Measurements from ENCODE around the gene EXOSC9.

Gene EXOSC9

GRCh38 chr4:121822796-121823504, 21.8 kb downstream of the EXOSC9 start:
- in situ Hi-C loops (cut with MboI; ENCODE audit: low sequenced_read_pairs) = no loop called here

DNA sequence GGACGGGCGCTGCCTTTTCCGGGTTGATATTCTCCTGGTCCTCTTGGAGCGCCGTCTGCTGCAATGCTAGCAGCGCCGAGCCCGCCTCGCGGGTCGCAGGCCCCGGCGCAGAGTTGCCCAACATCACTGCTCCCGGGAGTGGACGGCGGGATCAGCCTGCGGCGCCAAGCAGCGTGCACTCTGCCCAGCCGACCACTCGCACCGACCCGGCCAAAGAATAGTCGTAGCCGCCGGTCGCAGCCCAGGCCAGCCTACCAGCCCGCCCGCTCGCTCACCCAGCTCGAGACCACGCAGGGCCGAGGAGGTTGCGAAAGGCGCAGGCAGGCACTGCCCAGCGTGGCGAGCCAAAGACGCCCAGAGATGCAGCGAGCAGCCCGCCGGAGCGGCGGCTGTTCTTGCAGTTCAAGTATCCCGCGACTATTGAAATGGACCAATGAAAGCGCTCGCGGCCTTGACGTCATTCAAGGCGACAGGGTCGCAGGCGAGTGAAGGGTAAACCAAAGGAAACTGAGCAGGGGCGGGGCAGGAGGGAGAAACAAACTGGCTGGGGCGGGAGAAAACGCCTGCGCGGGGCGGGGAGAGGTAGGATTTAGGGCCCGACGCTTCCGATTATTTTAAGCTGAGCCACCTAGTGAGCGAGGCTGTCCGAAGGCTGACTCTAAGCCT, 22.5 kb downstream of the EXOSC9 start, which contains the start of gene CCNA2:
Gene CCNA2 (minus strand): TSS at position 379 of the 666 bp plus-strand sequence. CDS start 255 bp downstream, at position 124.
- in situ Hi-C loops (cut with MboI; ENCODE audit: low sequenced_read_pairs) = no loop called here

GRCh38 chr4:121824171-121824527, 23.0 kb downstream of the EXOSC9 start:
- in situ Hi-C loops (cut with MboI; ENCODE audit: low sequenced_read_pairs) = no loop called here

GRCh38 chr4:121824950-121825349, 23.8 kb downstream of the EXOSC9 start:
- in situ Hi-C loops (cut with MboI; ENCODE audit: low sequenced_read_pairs) = no loop called here

DNA sequence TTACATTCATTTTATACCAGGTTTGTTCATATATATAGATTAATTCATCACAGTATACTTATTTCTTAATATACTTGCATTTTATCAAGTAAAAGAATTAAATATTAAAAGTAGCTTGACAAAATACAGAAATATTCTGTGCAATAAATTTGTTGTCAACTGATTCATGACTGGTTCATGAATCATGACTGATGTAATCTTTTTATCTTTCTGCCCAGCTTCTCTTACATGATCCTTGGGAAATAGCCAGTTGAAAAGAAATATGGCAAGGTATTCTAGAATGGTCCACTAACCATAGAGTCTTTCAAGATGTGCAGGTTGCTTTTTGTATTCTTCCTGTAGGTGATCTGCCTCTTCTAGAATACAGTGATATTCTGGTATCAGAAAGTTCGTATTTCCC, 26.7 kb downstream of the EXOSC9 start:
- in situ Hi-C loops (cut with MboI; ENCODE audit: low sequenced_read_pairs) = no loop called here

- in situ Hi-C loops (cut with MboI; ENCODE audit: low sequenced_read_pairs) = no loop called here
These were observed 28.4 kb downstream of the EXOSC9 start for GRCh38 chr4:121829511-121829910.

- in situ Hi-C loops (cut with MboI; ENCODE audit: low sequenced_read_pairs) = no loop called here
These were observed 37.0 kb downstream of the EXOSC9 start for GRCh38 chr4:121838136-121838535.

GRCh38 chr4:121842862-121843261, 41.7 kb downstream of the EXOSC9 start:
- in situ Hi-C loops (cut with MboI; ENCODE audit: low sequenced_read_pairs) = no loop called here

GRCh38 chr4:121846662-121847061, 45.5 kb downstream of the EXOSC9 start:
- in situ Hi-C loops (cut with MboI; ENCODE audit: low sequenced_read_pairs) = no loop called here

DNA sequence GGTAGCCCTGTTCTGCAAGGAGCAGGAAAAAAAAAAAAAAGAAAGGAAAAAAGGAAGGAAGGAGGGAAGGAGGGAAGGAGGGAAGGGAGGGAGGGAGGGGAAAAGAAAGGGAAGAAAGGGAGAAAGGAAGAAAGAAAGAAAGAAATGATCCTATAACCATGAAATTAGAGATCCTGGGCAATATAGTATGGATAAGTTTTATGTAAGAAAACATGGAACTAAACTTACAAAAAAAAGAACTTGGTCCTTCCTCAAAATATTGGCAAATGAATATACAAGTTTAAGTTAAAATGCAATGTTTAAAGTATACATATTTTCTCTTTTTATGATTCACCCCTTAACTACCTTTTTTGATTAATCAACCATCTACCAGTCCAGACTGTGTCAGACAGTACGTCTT, 50.2 kb downstream of the EXOSC9 start:
- in situ Hi-C loops (cut with MboI; ENCODE audit: low sequenced_read_pairs) = no loop called here

DNA sequence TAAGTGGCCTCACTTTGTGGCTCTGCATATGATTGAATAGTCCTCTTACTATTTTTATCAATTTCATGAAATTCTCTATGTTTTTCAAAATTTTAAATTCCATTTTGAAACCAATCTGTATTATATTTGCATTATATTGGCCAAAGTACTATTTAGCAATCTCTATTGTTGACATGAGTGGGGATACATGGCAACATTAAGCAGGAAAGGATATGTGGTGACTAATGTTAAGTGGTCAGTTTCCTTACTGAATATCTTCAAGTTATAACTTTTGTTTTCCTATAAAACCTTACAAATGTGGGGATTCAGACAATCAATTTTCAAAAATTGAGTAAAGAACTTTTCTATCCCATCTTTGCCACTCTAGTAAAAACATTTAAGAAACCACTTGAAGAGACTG, 59.0 kb downstream of the EXOSC9 start:
- in situ Hi-C loops (cut with MboI; ENCODE audit: low sequenced_read_pairs) = no loop called here

DNA sequence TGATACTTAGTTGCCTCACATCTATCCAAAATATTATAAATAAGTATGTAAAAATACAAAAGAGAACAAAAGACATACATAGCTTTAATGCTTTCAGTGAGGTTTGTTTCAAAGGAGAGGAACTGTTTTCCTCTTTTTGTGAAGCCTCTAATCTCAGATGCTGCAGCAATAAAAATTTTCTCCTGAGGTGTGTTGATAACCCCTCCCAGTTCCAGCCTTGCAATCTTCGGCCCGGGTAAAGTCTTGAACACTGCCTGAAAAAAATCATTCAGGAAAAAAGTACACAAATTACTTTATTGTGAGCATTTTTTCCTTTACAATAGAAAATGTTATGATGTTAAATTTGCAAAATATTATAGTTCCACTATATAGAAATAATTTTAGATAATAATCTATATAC, 60.3 kb downstream of the EXOSC9 start:
- in situ Hi-C loops (cut with MboI; ENCODE audit: low sequenced_read_pairs) = no loop called here

DNA sequence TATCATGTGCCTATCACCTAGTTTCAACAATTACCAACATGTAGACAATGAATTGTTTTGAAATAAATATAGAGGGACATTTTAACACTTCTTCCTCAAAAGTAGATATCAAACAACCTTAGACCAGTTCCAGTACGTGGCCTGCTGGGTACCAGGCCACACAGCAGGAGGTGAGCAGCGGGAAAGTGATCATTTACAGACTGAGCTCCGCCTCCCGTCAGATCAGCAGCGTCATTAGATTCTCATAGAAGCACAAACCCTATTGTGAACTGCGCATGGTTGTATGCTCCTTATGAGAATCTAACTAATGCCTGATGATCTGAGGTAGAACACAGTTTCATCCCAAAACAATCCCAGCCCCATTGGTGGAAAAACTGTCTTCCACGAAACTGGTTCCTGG, 62.7 kb downstream of the EXOSC9 start:
- in situ Hi-C loops (cut with MboI; ENCODE audit: low sequenced_read_pairs) = no loop called here

Measured in HL-60/S4 (cell line).